ENCODE measurements around the gene OR6M1.

DNA sequence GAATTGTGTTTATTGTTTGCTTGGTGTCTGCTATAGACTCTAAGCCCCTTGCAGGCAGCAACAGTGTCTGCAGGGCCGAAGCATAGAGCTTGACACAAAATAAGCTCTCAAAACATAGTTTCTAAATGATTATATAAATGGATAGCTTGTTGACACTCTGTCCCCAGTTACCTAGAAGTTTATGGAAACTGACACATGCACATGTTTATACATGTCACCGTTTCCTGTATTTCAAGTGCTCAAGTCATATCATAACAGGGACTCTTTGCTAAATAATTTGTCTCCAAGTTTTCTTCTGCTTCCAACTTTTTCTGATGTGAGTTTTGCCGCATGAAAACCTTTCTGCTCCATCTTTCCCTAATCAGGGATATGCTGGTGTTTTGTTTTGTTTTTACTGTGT, 48.2 kb downstream of the OR6M1 start:
- TF ChIP-seq, protein P1, sequence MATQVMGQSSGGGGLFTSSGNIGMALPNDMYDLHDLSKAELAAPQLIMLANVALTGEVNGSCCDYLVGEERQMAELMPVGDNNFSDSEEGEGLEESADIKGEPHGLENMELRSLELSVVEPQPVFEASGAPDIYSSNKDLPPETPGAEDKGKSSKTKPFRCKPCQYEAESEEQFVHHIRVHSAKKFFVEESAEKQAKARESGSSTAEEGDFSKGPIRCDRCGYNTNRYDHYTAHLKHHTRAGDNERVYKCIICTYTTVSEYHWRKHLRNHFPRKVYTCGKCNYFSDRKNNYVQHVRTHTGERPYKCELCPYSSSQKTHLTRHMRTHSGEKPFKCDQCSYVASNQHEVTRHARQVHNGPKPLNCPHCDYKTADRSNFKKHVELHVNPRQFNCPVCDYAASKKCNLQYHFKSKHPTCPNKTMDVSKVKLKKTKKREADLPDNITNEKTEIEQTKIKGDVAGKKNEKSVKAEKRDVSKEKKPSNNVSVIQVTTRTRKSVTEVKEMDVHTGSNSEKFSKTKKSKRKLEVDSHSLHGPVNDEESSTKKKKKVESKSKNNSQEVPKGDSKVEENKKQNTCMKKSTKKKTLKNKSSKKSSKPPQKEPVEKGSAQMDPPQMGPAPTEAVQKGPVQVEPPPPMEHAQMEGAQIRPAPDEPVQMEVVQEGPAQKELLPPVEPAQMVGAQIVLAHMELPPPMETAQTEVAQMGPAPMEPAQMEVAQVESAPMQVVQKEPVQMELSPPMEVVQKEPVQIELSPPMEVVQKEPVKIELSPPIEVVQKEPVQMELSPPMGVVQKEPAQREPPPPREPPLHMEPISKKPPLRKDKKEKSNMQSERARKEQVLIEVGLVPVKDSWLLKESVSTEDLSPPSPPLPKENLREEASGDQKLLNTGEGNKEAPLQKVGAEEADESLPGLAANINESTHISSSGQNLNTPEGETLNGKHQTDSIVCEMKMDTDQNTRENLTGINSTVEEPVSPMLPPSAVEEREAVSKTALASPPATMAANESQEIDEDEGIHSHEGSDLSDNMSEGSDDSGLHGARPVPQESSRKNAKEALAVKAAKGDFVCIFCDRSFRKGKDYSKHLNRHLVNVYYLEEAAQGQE (IDR thresholded peaks at IDR 0.05; ENCODE audit: low read depth), result no peak
- TF ChIP-seq RAD21 (IDR thresholded peaks at IDR 0.05; ENCODE audit: low read depth), result no peak
